Loucy (cell line): ENCODE measurements around the gene STAC.

Experiments
- H2AFZ ChIP-seq: fragments of 200-600 bp; sonication (generic); 2 replicates; pipeline ENCODE4 v1.6.0; 2016; ENCODE audit warnings: antibody characterized with exemption, mild to moderate bottlenecking, low read length, moderate library complexity
- H3F3A ChIP-seq: fragments of 200-600 bp; 2 replicates; pipeline ENCODE4 v1.6.0; 2016; ENCODE audit warnings: antibody characterized with exemption, low read depth, mild to moderate bottlenecking
- H3K27me3 ChIP-seq: fragments of 200-600 bp; sonication (generic); 2 replicates; pipeline ENCODE4 v1.6.1; 2014; ENCODE audit warnings: low read length, mild to moderate bottlenecking; ENCODE audit not compliant: insufficient read depth, poor library complexity, severe bottlenecking
- H3K36me3 ChIP-seq: fragments of 200-600 bp; sonication (generic); 2 replicates; pipeline ENCODE4 v1.6.1; 2016; ENCODE audit warnings: low read length; ENCODE audit not compliant: insufficient read depth
- H3K4me1 ChIP-seq: fragments of 200-600 bp; sonication (generic); 2 replicates; pipeline ENCODE4 v1.5.1; 2014; ENCODE audit warnings: low read length, mild to moderate bottlenecking; ENCODE audit not compliant: insufficient read depth, poor library complexity, severe bottlenecking
- H3K4me2 ChIP-seq: fragments of 200-600 bp; sonication (generic); 2 replicates; pipeline ENCODE4 v1.6.0; 2014; ENCODE audit warnings: antibody characterized with exemption, low read length, low read depth, mild to moderate bottlenecking; ENCODE audit not compliant: poor library complexity, severe bottlenecking
- H3K4me3 ChIP-seq: fragments of 200-600 bp; sonication (generic); 2 replicates; pipeline ENCODE4 v1.5.1; 2014; ENCODE audit warnings: low read length, mild to moderate bottlenecking, mixed read lengths; ENCODE audit not compliant: poor library complexity, severe bottlenecking
- H3K79me2 ChIP-seq: fragments of 200-600 bp; sonication (generic); 2 replicates; pipeline ENCODE4 v1.6.1; 2014; ENCODE audit warnings: low read length; ENCODE audit not compliant: insufficient read depth
- H3K9ac ChIP-seq: fragments of 200-600 bp; sonication (generic); 2 replicates; pipeline ENCODE4 v1.6.0; 2014; ENCODE audit warnings: mild to moderate bottlenecking, low read depth, low read length, moderate library complexity; ENCODE audit not compliant: poor library complexity, severe bottlenecking
- H3K9me2 ChIP-seq: fragments of 200-600 bp; sonication (generic); replicated peaks from 2 replicates; pipeline ENCODE4 v1.6.1; 2016; ENCODE audit warnings: low read depth, low read length, mixed read lengths
- H3K9me3 ChIP-seq: fragments of 200-600 bp; sonication (generic); 2 replicates; pipeline ENCODE4 v1.6.1; 2014; ENCODE audit warnings: mild to moderate bottlenecking, antibody characterized with exemption, low read length, low read depth; ENCODE audit not compliant: insufficient read depth
- H4K20me1 ChIP-seq: fragments of 200-600 bp; sonication (generic); 2 replicates; pipeline ENCODE4 v1.6.0; 2014; ENCODE audit warnings: antibody characterized with exemption, low read length, mild to moderate bottlenecking; ENCODE audit not compliant: insufficient read depth, poor library complexity, severe bottlenecking
- EZH2phosphoT487 ChIP-seq: fragments of 200-600 bp; IDR thresholded peaks from 2 replicates; pipeline ENCODE4 v1.6.1; 2018; ENCODE audit warnings: antibody characterized with exemption, mild to moderate bottlenecking, moderate library complexity, borderline replicate concordance
- TF ChIP-seq, protein P1 (sequence below): fragments of 200-600 bp; sonication (generic); conservative IDR thresholded peaks from 2 replicates; pipeline ENCODE4 v1.5.1; 2014; ENCODE audit warnings: mild to moderate bottlenecking, antibody characterized with exemption, low read length

Gene STAC

GRCh38 chr3:36580716-36581115 lies 200.4 kb downstream of the STAC start:
- H3K27me3 ChIP-seq = no peaks in the 10 kb centered on the region
- no peak overlapping the region for H2AFZ ChIP-seq
- H3K36me3 ChIP-seq = no peaks in the 10 kb centered on the region
- no peaks in the 10 kb centered on the region for H3K4me1 ChIP-seq
- TF ChIP-seq, protein P1, sequence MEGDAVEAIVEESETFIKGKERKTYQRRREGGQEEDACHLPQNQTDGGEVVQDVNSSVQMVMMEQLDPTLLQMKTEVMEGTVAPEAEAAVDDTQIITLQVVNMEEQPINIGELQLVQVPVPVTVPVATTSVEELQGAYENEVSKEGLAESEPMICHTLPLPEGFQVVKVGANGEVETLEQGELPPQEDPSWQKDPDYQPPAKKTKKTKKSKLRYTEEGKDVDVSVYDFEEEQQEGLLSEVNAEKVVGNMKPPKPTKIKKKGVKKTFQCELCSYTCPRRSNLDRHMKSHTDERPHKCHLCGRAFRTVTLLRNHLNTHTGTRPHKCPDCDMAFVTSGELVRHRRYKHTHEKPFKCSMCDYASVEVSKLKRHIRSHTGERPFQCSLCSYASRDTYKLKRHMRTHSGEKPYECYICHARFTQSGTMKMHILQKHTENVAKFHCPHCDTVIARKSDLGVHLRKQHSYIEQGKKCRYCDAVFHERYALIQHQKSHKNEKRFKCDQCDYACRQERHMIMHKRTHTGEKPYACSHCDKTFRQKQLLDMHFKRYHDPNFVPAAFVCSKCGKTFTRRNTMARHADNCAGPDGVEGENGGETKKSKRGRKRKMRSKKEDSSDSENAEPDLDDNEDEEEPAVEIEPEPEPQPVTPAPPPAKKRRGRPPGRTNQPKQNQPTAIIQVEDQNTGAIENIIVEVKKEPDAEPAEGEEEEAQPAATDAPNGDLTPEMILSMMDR = no peak
- TF ChIP-seq EZH2phosphoT487 = no peak
- no peaks in the 10 kb centered on the region for H3K79me2 ChIP-seq
- no peak overlapping the region for H3K9ac ChIP-seq
- H3K9me3 ChIP-seq = peaks cover 12% of the 10 kb centered on the region
- H4K20me1 ChIP-seq = no peaks in the 10 kb centered on the region
- H3K4me2 ChIP-seq = no peak overlapping the region
- H3K4me3 ChIP-seq = no peak overlapping the region
- no peaks in the 10 kb centered on the region for H3F3A ChIP-seq
- no peaks in the 10 kb centered on the region for H3K9me2 ChIP-seq

GRCh38 chr3:36591959-36592358 lies 211.7 kb downstream of the STAC start:
- Histone ChIP-seq H4K20me1 (no peaks in the 10 kb centered on the region), H3F3A (no peaks in the 10 kb centered on the region), H3K9me2 (no peaks in the 10 kb centered on the region), H3K9me3 (no peaks in the 10 kb centered on the region), H3K79me2 (no peaks in the 10 kb centered on the region), H3K4me3 (no peak overlapping the region), H3K27me3 (no peaks in the 10 kb centered on the region), H3K36me3 (no peaks in the 10 kb centered on the region), H3K4me1 (no peaks in the 10 kb centered on the region), H2AFZ (no peak overlapping the region), H3K4me2 (no peak overlapping the region), H3K9ac (no peak overlapping the region)
- no peak for TF ChIP-seq EZH2phosphoT487
- TF ChIP-seq, protein P1 = peak; percentile 35

- no peaks in the 10 kb centered on the region for H3K79me2 ChIP-seq
- H3K9me3 ChIP-seq = no peaks in the 10 kb centered on the region
- H3K9ac ChIP-seq = no peak overlapping the region
- no peaks in the 10 kb centered on the region for H3K36me3 ChIP-seq
- H3K9me2 ChIP-seq = no peaks in the 10 kb centered on the region
- TF ChIP-seq, protein P1 = no peak
- TF ChIP-seq EZH2phosphoT487 = no peak
- H3K4me1 ChIP-seq = no peaks in the 10 kb centered on the region
- H3K4me2 ChIP-seq = no peak overlapping the region
- no peaks in the 10 kb centered on the region for H3F3A ChIP-seq
- no peak overlapping the region for H2AFZ ChIP-seq
- no peaks in the 10 kb centered on the region for H3K27me3 ChIP-seq
- H4K20me1 ChIP-seq = no peaks in the 10 kb centered on the region
- H3K4me3 ChIP-seq = no peak overlapping the region
Measured at GRCh38 chr3:36595511-36595910, 215.2 kb downstream of the STAC start.
